ENCODE results near the gene SULT1E1.

The SULT1E1 gene

GRCh38 chr4:69860052-69860451 lies at the start of gene SULT1E1:
Gene SULT1E1, minus strand, starts transcription at chr4:69860145. Its CDS starts 2,501 bp downstream, at chr4:69857644.
- DNase-seq, result no peak

- DNase-seq, result no peak
These were observed 49.2 kb upstream of the SULT1E1 start for GRCh38 chr4:69909195-69909594.

- DNase-seq, result no peak
These were observed 47.2 kb upstream of the SULT1E1 start for GRCh38 chr4:69907151-69907550.

- no peak for DNase-seq
These were observed 36.7 kb upstream of the SULT1E1 start for GRCh38 chr4:69896530-69897116.

- DNase-seq, result no peak
These were observed 34.8 kb upstream of the SULT1E1 start for GRCh38 chr4:69894721-69895120.

GRCh38 chr4:69894186-69894585 lies 34.2 kb upstream of the SULT1E1 start:
- DNase-seq, result no peak

- DNase-seq, result no peak
These were observed 28.4 kb upstream of the SULT1E1 start for GRCh38 chr4:69888336-69888735.

- DNase-seq, result no peak
These were observed 22.2 kb upstream of the SULT1E1 start for GRCh38 chr4:69882150-69882549.

- DNase-seq, result no peak
These were observed 21.3 kb upstream of the SULT1E1 start for GRCh38 chr4:69881173-69881773.

- no peak for DNase-seq
These were observed 18.3 kb upstream of the SULT1E1 start for GRCh38 chr4:69878250-69878649.

GRCh38 chr4:69877453-69877852 lies 17.5 kb upstream of the SULT1E1 start:
- no peak for DNase-seq

- no peak for DNase-seq
These were observed 16.1 kb upstream of the SULT1E1 start for GRCh38 chr4:69876071-69876470.

GRCh38 chr4:69875576-69875975 lies 15.6 kb upstream of the SULT1E1 start:
- no peak for DNase-seq

- no peak for DNase-seq
These were observed 14.6 kb upstream of the SULT1E1 start for GRCh38 chr4:69874507-69874906.

GRCh38 chr4:69861756-69862155 lies 1.8 kb upstream of the SULT1E1 start:
- no peak for DNase-seq

GRCh38 chr4:69860521-69861298 lies 765 bp upstream of the SULT1E1 start:
- no peak for DNase-seq

GRCh38 chr4:69859140-69859685 lies 732 bp downstream of the SULT1E1 start:
- no peak for DNase-seq

GRCh38 chr4:69858690-69859089 lies 1.3 kb downstream of the SULT1E1 start:
- no peak for DNase-seq

GRCh38 chr4:69855822-69856221 lies 4.1 kb downstream of the SULT1E1 start:
- no peak for DNase-seq

- DNase-seq, result no peak
These were observed 10.0 kb downstream of the SULT1E1 start for GRCh38 chr4:69849969-69850368.

- DNase-seq, result no peak
These were observed 10.6 kb downstream of the SULT1E1 start for GRCh38 chr4:69849297-69849696.

- DNase-seq, result no peak
These were observed 11.9 kb downstream of the SULT1E1 start for GRCh38 chr4:69848028-69848427.

GRCh38 chr4:69843932-69844331 lies 16.0 kb downstream of the SULT1E1 start:
- no peak for DNase-seq

GRCh38 chr4:69843301-69843700 lies 16.6 kb downstream of the SULT1E1 start:
- no peak for DNase-seq

Measured in C1 segment of cervical spinal cord (tissue), 14 donors.